HG03378 (cell line): ENCODE results near the gene MED16.

Source experiments
- ATAC-seq: cut with Tn5 transposase; IDR thresholded peaks from one replicate; pipeline ENCODE4 v1.9.1; 2021; ENCODE audit warnings: mild to moderate bottlenecking, moderate library complexity; ENCODE audit not compliant: unreplicated experiment

MED16 gene

DNA sequence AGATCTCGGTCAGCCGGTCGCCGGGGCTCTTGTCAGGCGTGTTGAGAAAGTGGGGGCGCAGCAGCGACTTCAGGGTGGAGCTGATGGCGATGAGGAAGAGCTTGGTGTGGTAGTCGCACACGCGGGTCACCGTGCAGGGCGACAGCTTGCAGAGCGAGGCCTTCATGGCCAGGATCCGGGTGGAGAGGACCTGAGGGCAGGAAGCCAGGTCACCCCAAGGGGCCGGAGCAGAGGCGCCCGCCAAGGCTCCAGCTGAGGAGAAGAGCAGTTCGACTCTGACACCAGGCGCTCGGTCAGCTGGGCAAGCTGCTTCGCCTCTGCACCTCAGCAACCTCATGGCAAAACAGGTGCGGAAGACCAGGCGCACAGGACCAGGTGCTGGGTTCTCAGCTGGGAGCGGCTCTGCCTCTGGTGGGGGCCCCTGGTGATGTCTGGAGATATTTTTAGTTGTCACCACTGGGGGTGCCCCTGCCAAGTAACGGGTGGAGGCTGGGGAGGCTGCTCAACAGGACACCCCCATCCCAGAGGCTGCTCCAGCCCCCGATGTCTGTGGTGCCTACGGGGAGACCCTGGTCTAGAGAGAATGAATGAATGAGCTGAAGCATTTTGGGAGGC, 17.6 kb downstream of the MED16 start:
- no peak for ATAC-seq

DNA sequence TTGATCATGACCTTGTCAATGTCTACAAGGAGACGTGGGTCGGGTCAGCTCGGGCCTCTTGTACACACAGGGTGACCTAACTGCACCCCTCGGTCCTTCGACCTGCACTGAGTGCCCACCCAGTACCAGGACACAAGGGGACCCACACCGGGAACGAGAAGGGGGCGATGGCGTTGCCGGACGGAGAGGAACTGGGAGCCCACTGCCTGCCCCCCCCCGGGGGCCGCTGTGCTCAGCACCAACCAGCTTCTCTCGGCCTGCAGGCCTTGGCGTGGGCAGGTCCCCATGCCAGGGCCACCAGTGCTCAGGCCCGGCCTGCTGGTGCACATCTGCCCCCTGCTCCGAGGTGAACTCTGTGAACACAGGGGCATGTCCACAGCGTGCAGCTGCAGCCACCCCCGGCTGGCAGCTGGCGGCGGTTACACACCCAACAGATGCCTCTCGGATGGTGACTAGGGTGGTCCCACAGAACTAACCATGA, 19.4 kb downstream of the MED16 start:
- no peak for ATAC-seq

DNA sequence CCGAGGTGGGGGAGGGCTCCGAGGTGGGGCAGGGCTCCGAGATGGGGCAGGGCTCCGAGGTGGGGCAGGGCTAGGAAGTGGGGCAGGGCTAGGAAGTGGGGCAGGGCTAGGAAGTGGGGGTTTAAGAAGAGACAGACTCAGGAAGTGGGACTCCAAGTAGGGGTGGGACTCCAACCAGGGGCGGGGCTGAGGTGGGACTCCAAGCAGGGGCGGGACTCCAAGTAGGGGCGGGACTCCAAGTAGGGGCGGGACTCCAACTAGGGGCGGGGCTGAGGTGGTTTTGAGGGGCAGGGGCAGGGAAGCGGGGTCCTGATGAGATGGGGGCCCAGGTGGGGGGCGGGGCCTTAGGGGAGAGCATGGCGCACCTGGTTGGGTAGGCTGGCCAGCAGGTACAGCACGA, 19.9 kb downstream of the MED16 start:
- ATAC-seq = no peak

DNA sequence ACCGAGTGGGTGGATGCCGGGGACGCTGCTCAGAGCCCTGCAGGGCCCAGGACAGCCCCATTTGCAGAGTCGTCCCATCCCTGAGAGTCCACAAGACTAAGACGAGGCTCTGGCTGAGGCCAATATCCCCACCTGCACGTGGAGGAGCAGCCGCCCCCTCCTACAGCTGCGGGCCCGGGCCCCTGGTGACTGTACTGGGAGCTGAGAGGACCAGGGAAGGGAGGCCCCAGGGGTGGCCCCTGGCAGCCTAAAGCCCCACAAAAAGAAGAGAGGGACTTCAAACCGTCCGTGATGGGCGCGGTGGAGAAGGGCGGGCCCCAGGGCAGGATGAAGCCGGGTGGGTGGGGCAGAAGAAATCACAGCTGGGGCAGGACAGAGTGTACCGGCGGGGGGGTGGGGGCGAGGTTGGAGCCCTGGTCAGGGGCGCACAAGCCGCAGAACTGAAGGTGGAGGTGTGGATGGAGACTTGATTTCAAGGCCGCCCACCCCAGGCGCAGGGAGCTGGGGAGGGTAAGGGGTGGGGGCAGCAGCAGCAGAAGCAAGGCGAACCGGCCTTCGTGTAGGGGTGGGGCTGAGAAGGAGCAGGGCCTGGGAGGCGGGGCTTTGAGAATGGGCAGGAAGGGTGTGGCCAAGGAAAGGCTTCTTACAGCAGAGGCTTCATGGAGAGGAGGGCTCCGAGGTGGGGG, 20.6 kb downstream of the MED16 start:
- no peak for ATAC-seq

DNA sequence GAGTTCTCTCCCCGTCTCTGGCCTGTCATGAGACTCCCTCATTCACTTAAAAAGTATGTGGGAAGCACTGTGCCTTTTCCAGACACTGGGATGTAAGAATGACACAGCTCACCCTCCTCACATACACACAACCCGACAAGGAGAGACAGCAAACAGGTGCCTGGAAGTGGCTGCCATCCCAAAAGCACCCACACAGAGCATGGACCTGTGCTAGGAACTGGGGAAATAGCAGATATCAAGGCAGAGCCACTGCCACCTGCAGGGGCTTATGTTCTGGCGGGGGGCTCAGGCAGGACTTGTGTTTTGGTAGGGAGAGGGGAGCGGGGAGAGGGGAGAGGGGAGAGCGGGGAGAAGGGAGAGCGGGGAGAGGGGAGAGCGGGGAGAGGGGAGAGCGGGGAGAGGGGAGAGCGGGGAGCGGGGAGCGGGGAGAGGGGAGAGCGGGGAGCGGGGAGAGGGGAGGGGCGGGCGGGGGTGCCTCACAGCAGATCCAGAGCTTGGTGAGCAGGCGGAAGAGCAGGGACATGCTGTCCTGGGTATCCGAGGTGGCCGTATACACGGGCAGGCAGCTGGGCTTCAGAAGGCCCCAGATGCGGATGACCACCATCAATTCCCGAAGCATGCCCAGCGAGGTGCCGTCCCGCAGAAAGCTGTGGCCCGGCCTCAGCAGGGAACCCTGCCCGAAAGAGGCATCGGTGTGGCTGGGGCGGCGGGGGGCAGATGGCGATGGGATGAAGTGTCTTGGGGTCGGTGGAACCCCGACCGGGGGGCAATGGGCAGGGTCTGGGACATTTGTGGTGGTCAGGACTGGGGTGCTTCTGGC, 21.3 kb downstream of the MED16 start:
- ATAC-seq = no peak

DNA sequence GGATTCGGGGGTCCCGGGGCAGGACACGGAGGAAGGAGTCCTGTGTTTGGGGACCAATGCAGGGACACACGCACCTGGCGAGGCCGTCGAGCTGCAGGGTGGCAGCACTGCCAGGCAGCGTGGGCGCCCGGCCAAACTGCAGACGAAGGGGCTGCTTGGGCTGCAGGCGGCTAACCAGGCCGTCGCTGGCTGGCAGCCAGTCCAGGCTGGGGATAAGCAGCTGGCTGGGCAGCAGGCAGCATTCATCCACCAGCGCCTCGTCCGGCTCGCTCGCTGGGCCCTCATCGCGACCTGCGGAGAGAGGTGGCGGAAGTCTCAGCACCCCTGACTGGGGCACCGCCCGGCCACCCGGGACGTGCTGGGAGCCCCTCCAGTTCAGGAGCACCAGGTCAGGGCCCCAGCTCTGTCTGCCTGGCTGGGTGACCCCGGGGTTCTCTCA, 22.0 kb downstream of the MED16 start:
- ATAC-seq = no peak

DNA sequence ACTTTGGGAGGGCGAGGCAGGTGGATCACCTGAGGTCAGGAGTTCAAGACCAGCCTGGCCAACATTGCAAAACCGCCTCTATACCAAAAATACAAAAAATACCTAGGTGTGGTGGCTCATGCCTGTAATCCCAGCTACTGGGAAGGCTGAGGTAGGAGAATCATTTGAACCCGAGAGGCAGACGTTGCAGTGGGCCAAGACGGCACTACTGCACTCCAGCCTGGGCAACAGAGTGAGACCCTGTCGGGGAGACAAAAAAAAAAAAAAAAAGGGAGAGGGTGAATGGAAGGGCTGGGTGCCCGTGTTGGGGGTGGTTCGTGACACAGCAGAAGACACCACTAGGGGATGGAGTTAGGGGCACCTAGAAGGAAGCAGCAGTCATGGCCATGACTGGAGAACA, 22.7 kb downstream of the MED16 start:
- ATAC-seq = no peak

DNA sequence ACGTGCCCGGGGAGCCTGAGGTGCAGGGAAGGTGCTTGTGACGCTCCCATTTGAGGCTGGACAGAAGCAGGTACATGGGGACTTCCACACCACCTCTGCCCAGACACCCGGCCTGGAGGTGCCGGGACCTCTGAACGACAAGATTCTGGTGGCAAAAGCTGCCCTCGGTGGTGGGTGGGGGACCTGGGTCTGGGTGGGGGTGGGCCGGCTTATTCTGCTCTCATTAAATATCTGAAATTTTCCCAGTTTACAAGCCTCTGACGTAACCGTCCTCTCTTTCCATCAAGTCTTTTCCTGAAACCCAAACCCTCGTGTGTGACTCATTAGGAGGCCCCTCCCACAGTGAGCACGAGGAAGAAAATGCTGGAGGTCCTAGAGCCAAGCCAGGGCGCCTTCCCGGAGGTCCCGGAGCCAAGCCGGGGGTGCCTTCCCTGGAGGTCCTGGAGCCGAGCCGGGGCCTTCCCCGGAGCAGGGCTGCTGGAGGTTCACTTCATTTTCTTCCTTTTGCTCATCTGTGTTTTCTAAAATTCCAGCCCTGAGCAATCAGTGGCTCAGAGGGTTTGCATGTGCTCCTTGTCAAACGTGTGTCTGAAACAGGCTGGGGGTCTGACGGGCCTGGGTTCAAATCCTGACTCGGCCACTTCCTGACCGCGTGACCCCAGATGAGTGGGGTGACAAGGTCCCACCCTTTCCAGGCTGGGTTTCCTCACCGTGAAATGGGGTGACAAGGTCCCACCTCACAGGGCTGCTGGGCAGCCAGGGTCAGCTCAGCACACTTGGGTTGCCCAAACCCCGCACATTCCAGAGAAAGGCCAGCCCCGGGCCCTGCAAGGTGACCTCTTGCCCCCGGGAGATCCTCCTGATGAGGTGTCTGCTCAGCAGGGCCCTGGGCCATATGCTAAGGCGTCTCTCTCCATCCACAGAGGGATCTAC, 23.5 kb downstream of the MED16 start:
- no peak for ATAC-seq

DNA sequence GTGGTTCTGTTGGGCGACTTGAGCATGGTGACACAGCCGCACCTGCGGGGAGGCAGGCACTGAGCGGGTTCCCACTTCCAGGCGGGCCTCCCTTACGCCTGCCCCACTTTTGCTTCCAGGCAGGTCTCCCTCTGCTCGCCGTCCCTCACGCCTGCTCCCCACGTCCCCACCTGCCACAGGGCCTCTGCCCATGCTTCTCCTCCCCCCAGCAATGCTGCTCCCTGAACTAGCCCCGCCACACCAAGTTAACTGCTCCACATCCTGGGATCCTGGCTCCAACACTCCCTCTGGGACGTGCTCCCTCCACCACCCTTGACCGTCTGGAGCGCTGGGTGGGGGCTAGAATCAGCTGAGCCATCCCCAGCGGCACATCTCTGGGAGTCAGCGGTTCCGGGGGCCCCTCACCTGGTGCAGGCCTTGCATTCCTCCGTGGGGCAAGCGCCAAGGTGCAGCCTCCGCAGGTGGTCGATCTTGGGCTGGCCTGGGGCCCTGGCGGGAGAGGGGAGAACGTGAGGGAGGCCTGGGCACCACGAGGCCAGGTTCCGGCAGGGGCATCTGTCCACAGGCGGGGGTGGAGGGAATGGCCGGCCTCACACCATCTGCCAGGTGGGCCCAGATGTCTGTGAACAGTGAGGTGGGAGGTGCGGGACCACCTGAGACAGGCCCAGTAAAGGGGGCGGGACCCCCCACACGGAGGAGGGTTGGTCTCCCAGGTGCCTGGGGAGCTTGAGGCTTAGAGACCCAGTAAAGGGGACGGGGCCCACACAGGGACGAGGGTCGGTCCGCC, 24.3 kb downstream of the MED16 start:
- no peak for ATAC-seq

DNA sequence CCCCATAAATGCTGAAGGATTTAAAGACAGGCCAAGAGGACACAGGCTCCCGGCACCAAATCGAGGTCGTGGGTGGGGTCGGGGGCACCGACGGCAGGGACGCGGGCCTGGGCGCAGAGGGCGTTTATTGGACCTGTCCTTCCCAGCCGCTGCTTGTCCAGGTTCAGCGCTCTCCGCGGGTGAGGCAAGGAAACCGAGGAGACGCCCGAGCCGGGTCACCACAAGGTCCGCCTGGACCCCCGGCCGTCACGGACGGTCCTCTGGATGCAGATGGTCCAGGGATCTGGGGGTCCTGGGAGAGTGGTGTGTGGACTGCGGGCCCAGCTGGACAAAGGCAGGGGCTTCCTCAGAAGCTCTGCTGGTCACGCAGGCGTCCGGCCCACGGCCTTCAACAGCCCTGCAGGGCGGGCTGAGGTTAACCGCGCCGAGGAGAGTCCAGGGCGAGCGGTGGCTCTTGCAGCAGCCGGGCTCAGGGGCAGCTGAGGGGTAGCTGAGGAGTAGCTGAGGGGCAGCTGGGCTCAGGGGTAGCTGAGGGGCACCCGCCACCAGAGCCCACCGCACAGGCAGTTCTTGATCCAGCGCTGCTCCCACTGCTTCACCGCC, 25.0 kb downstream of the MED16 start:
- no peak for ATAC-seq

DNA sequence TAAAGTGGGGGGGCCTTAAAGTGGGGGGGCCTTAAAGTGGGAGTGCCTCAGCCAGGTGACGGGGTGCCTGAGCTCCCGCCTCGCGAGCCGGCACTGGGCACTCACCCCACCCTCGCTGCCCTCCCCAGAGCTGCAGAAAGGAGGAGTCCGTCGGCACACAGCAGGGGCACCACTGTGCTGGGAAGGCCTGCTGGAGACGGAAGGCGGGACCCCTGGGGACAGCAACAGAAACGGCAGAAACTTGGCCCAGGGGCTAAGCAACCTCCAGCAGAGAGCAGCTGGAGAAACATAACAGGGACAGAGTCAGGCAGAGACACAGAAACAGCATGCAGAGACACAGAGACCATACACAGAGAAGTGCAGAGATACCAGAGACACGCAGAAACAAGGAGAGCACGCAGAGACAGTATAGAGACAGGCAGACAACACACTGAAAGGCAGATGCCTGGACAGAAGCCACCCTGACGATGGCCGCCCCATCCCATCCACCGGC, 25.6 kb downstream of the MED16 start:
- no peak for ATAC-seq

DNA sequence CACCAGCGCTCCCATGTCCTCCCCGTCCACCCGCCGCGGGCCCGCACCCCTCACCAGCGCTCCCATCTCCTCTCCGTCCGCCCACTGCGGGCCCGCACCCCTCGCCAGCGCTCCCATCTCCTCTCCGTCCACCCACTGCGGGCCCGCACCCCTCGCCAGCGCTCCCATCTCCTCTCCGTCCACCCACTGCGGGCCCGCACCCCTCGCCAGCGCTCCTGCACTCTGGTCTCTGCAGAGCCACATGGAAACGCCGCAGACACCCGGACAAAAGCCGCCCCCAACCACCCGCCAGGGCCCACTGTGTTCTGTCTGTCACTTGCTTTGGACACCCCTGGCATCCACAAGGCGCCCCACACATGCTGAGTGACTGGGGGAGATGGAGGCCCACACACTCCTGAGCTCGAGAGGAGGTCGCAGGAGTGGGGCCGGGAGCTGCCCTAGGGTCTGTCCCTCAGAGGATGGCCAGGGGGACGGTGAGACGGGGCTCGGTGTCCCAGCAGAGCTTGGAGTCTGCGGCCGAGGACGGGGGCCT, 26.2 kb downstream of the MED16 start:
- no peak for ATAC-seq

DNA sequence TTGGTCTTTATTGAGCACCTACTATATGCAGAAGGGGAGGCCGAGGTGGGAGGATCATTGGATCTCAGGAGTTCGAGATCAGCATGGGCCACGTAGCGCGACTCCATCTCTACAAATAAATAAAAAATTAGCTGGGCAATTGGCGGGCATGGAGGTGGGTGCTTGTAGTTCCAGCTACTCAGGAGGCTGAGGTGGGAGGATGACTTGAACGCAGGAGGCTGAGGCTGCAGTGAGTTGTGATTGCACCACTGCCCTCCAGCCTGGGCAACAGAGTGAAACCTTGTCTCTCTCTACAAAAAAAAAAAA, 29.7 kb downstream of the MED16 start:
- ATAC-seq = no peak

DNA sequence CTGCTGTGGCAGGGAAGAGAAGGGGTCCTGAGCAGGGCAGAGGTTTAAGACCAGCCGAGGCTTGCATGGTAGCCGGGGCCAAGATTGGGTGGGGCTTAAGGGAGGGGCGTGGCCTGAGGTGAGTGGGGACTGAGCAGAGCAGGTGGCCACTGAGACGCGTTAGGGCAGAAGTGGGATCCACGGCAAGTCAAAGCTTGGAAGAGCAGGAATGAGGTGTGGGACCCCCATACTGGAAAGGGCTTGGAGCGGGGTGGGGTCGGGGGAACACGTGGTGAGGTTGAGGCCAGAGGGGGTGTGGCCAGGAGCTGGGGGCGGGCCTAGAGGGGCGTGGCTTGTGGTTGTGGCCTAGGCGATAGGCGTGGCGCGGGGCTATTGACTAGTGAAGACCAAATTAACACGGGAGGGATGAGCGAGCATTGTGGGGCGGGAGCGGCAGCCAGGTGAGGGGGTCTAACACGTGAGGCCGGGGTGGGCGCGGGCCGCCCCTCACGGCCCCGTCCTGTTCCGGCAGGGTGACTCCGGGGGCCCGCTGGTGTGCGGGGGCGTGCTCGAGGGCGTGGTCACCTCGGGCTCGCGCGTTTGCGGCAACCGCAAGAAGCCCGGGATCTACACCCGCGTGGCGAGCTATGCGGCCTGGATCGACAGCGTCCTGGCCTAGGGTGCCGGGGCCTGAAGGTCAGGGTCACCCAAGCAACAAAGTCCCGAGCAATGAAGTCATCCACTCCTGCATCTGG, 30.2 kb downstream of the MED16 start:
- ATAC-seq = no peak

DNA sequence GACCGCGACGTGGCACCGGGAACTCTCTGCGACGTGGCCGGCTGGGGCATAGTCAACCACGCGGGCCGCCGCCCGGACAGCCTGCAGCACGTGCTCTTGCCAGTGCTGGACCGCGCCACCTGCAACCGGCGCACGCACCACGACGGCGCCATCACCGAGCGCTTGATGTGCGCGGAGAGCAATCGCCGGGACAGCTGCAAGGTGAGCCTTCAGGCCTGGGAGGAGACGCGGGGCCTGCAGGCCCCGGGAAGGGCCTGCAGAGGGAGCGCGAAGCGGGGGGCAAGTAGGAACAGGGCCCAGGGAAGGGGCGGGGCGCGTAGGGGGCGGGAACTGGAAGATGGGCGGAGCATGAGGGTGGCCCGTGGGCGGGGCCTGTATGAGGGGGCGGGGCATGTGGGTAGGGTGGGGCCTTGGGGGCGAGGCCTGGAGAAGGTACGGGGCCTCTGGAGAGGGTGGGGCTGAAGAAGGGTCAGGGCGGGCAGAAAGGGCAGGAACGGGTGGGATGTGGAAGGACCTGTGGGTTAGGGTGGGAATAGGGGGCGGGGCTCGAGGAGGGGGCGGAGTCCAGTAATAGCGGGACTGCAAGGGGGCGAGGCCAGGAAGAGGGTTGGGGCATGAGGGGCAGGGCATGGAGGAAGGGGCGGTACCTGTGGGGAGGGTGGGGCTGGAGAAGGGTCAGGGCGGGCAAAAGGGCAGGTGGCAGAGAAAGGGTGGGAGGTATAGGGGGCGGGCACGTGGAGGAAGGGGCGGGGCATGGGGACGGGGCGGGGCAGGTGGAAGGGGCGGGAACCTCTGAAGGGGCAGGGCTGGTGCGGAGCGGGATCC, 31.0 kb downstream of the MED16 start:
- no peak for ATAC-seq

DNA sequence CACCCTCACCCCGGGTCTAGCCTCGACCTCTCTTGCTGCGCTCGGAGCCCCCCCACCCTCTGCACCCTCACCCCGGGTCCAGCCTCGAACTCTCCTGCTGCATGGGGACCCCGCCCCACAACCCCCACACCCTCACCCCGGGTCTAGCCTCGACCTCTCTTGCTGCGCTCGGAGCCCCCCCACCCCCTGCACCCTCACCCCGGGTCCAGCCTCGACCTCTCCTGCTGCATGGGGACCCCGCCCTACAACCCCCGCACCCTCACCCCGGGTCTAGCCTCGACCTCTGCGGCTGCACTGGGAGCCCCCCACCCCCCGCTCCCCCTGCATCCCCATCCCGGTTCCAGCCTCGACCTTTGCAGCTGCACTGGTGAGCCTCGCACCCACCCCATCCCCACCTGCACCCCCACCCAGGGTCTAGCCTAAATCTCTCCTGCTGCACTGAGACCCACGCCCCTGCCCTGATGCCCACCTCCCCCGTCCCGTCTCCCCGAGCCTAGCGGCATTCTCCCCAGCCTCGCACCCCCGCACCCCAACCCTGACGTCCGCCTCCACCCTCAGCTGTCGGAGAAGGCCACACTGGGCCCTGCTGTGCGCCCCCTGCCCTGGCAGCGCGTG, 31.7 kb downstream of the MED16 start:
- ATAC-seq = no peak
